ENCODE measurements around the gene RXRB. TPM values are rescaled to one million over a fixed set of nuclear protein-coding genes. Genes with fewer than 3 reads are reported as not detected.

Gene RXRB
- total RNA-seq, 1 experiment from 2014 or later: 49.9 TPM

DNA sequence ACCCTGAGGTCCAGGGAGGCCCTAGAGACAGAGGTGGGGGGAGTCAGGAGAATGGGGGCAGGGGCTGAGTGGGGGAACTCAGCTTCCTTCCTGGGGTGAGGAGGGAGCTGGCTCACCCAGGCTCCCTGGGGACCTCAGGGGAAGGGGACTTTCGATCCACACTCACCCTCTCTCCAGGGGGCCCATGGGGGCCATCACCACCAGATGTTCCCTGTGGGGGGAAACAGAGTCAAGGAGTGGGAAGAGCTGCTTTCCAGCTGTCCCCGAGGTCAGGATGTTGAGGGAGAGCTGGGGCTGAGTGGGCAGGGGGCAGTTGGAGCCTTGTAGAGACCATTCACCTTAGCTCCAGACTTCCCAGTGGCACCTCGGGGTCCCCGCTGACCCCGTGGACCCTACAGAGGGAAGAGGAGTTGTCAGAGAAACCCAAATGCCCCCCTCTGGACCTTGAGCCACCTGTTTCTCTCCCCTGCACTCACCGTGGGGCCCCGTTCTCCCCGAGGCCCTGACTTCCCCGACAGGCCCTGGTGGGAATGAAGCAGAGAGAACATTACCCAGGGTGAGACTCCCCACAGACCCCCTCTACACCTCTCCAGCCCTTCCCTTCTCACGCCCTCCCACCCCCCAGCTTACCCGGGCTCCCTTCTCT is 26.8 kb downstream of the RXRB start:
- no peak overlapping the region for H3K4me2 ChIP-seq (ENCODE audit: low read length)
- BruUV-seq (replicated peaks): no TSS peak
- intact Hi-C loops (cut with micrococcal nuclease): no loop called here
- no peaks in the 10 kb centered on the region for H3K36me3 ChIP-seq (ENCODE audit: control insufficient read depth in 1 of 2, insufficient read depth in 2 of 2, low read length in 2 of 2)
- no peak for DNase-seq (ENCODE audit: low read depth, low spot score)
- no peak overlapping the region for H3K9ac ChIP-seq (ENCODE audit: low read length)
- no peaks in the 10 kb centered on the region for H3K79me2 ChIP-seq (ENCODE audit: insufficient read depth, low read length)
- H3K27ac ChIP-seq (ENCODE audit: low read depth, low read length): no peak overlapping the region
- TF ChIP-seq SRF (IDR thresholded peaks at IDR 0.05; ENCODE audit: low read depth): no peak
- TF ChIP-seq ELF1 (IDR thresholded peaks at IDR 0.05; ENCODE audit: borderline replicate concordance, low read depth): no peak
- no peak for TF ChIP-seq TCF7L2 (IDR thresholded peaks at IDR 0.05; ENCODE audit: borderline replicate concordance, extremely low read depth, insufficient read depth, insufficient read length)
- TF ChIP-seq FOSL1 (IDR thresholded peaks at IDR 0.05; ENCODE audit: low read depth): no peak
- TF ChIP-seq, protein P1, sequence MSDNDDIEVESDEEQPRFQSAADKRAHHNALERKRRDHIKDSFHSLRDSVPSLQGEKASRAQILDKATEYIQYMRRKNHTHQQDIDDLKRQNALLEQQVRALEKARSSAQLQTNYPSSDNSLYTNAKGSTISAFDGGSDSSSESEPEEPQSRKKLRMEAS (IDR thresholded peaks at IDR 0.05): no peak
- TF ChIP-seq ZFX (IDR thresholded peaks at IDR 0.05): no peak
- no peak for TF ChIP-seq JUND (IDR thresholded peaks at IDR 0.05)
- TF ChIP-seq EZH2 (IDR thresholded peaks at IDR 0.05): no peak
- no peak for TF ChIP-seq EGR1 (IDR thresholded peaks at IDR 0.05; ENCODE audit: low read depth)
- no peak for TF ChIP-seq CTCF (IDR thresholded peaks at IDR 0.05 in 2 of 3, conservative IDR thresholded peaks at IDR 0.05 in 1 of 3; ENCODE audit: borderline replicate concordance in 1 of 3, insufficient read depth in 1 of 3, low read depth in 2 of 3, low read length in 2 of 3)
- no peak for TF ChIP-seq SIN3A (IDR thresholded peaks at IDR 0.05; ENCODE audit: low read depth)
- TF ChIP-seq ZNF274 (IDR thresholded peaks at IDR 0.05; ENCODE audit: low read depth, low read length): no peak
- H4K20me1 ChIP-seq (ENCODE audit: insufficient read depth): no peaks in the 10 kb centered on the region
- H3K27me3 ChIP-seq (ENCODE audit: insufficient read depth, low read length): no peaks in the 10 kb centered on the region
- no peak overlapping the region for H3K4me3 ChIP-seq (replicated peaks in 1 of 2; ENCODE audit: low read depth in 1 of 2, low read length in 2 of 2)
- CTCF ChIA-PET: no interaction called here
- H3K9me3 ChIP-seq (ENCODE audit: control insufficient read depth in 1 of 2, insufficient read depth in 1 of 2, low read depth in 1 of 2, low read length in 2 of 2): no peaks in the 10 kb centered on the region
- RAD21 ChIA-PET (ENCODE audit: low non-redundant PET in 1 of 2, low total read pairs in 2 of 2, uncharacterized antibody in 2 of 2, unreplicated experiment in 2 of 2): no interaction called here
- POLR2A ChIA-PET: no interaction called here
- H3K9me2 ChIP-seq (ENCODE audit: insufficient read depth): no peaks in the 10 kb centered on the region
- no peaks in the 10 kb centered on the region for H3K4me1 ChIP-seq (ENCODE audit: control insufficient read depth in 1 of 2, insufficient read depth in 2 of 2, low read length in 2 of 2)
- no peak for ATAC-seq
- H2AFZ ChIP-seq (ENCODE audit: low read depth, low read length, poor library complexity, severe bottlenecking): no peak overlapping the region

Measured in HCT116 (cell line).